Measurements from ENCODE around the gene MCTP2. TPM values are rescaled to one million over a fixed set of nuclear protein-coding genes. Genes with fewer than 3 reads are reported as not detected.

The MCTP2 gene
- total RNA-seq, 1 experiment from 2014 or later = 1.3 TPM

GRCh38 chr15:94196531-94196930 lies 34.8 kb upstream of the MCTP2 start:
- H2BK12ac ChIP-seq (ENCODE audit: insufficient read length, low read depth, low read length) = no peak overlapping the region
- no peak overlapping the region for H3K56ac ChIP-seq (ENCODE audit: insufficient read length, low read depth, low read length)
- H2BK20ac ChIP-seq (ENCODE audit: low read depth, low read length, poor library complexity, severe bottlenecking) = no peak overlapping the region
- H2BK120ac ChIP-seq (ENCODE audit: low read depth, low read length, poor library complexity, severe bottlenecking) = no peak overlapping the region
- no peaks in the 10 kb centered on the region for H3K23me2 ChIP-seq (ENCODE audit: insufficient read length, low read depth, low read length, poor library complexity, severe bottlenecking)
- H3K27ac Mint-ChIP-seq = peak overlapping the region in 1 of 3 experiments; percentile 4; a peak in 1 of 7 replicates
- no peaks in the 10 kb centered on the region for H3K79me2 ChIP-seq (ENCODE audit: insufficient read depth, low read length)
- no peaks in the 10 kb centered on the region for H3K27me3 Mint-ChIP-seq (ENCODE audit: low read depth)
- H3T11ph ChIP-seq (ENCODE audit: low read length) = no peak overlapping the region
- no peaks in the 10 kb centered on the region for H3K4me1 Mint-ChIP-seq
- H4K91ac ChIP-seq (ENCODE audit: insufficient read length, low read depth, low read length) = no peak overlapping the region
- H2BK5ac ChIP-seq (ENCODE audit: insufficient read length, low read length) = no peak overlapping the region
- no peak overlapping the region for H3K18ac ChIP-seq (ENCODE audit: insufficient read length, low read depth, low read length)
- no peak overlapping the region for H3K27ac ChIP-seq (ENCODE audit: insufficient read length, low read depth, low read length)
- no peak overlapping the region for H3K23ac ChIP-seq (ENCODE audit: insufficient read length, low read depth, low read length)
- H2AFZ ChIP-seq (ENCODE audit: low read length) = no peak overlapping the region
- no peak overlapping the region for H3K14ac ChIP-seq (ENCODE audit: insufficient read depth, low read length)
- no peak overlapping the region for H4K5ac ChIP-seq (ENCODE audit: insufficient read length, low read depth, low read length)
- no peak overlapping the region for H3K4me3 Mint-ChIP-seq
- no peak overlapping the region for H3K4ac ChIP-seq (ENCODE audit: low read depth, low read length)
- H3K79me1 ChIP-seq (ENCODE audit: insufficient read depth, low read depth, low read length, poor library complexity, severe bottlenecking) = no peaks in the 10 kb centered on the region
- H3K9me3 ChIP-seq (ENCODE audit: control insufficient read depth, low read depth, low read length) = no peaks in the 10 kb centered on the region
- no peaks in the 10 kb centered on the region for H3K27me3 ChIP-seq (ENCODE audit: insufficient read depth, low read length)
- H2AK5ac ChIP-seq (ENCODE audit: insufficient read length, low read length) = no peak overlapping the region
- H3K4me1 ChIP-seq (ENCODE audit: insufficient read depth, low read length) = no peaks in the 10 kb centered on the region
- no peak overlapping the region for H3K4me2 ChIP-seq (ENCODE audit: insufficient read depth, insufficient read length, low read length)
- H3K36me3 Mint-ChIP-seq (ENCODE audit: insufficient read depth in 1 of 3, low read depth in 3 of 3) = no peaks in the 10 kb centered on the region
- H4K8ac ChIP-seq (replicated peaks; ENCODE audit: insufficient read length, low read depth, low read length) = no peak overlapping the region
- TF ChIP-seq CTCF (conservative IDR thresholded peaks at IDR 0.05) = no peak
- no peak for DNase-seq
- WGBS (ENCODE audit: extremely low coverage, insufficient read length, low lambda C conversion rate) = no CpG with 5 or more reads among the region's 4 CpGs
- no peak overlapping the region for H3K9ac ChIP-seq (ENCODE audit: extremely low read depth, insufficient read length, low read length)
- H3K9me3 Mint-ChIP-seq = no peaks in the 10 kb centered on the region
- H2BK15ac ChIP-seq (ENCODE audit: low read depth, low read length) = no peak overlapping the region
- no peaks in the 10 kb centered on the region for H4K20me1 ChIP-seq (ENCODE audit: control insufficient read depth, insufficient read depth, insufficient read length)

All from H9 (cell line).